Ovary (tissue), 9 donors: ENCODE data around the gene PLEKHA8. TPM values are rescaled to one million over a fixed set of nuclear protein-coding genes. Genes with fewer than 3 reads are reported as not detected.

Source experiments
- DNase-seq, 5 donors: peaks; one replicate each; pipeline ENCODE4 v3.0.0-alpha.2; 2019 to 2020
- H3K27ac ChIP-seq, 2 donors: fragments of 200-600 bp; one replicate each; pipeline versions ENCODE4 v1.5.1 to v1.8.0; 2019 to 2022
- H3K27me3 ChIP-seq: fragments of 200-600 bp; one replicate; pipeline ENCODE4 v1.8.0; 2022
- H3K36me3 ChIP-seq: fragments of 200-600 bp; sonication (generic); one replicate; pipeline ENCODE4 v1.5.1; 2019
- H3K4me1 ChIP-seq: one replicate; pipeline ENCODE4 v1.8.1; 2013; ENCODE audit warnings: mild to moderate bottlenecking, moderate library complexity; ENCODE audit not compliant: insufficient read depth
- H3K4me3 ChIP-seq: fragments of 200-600 bp; sonication (generic); one replicate; pipeline ENCODE4 v1.5.1; 2017
- H3K9me3 ChIP-seq, 2 donors: fragments of 200-600 bp in 1 of 2; sonication (generic) in 1 of 2; one replicate each; pipeline versions ENCODE4 v1.5.1 to v1.8.1; 2013 to 2019; ENCODE audit warnings: mild to moderate bottlenecking in 1 of 2, moderate library complexity in 1 of 2
- CTCF ChIP-seq, 3 donors: fragments of 450-650 bp in 2 of 3; fragments of 200-600 bp in 1 of 3; IDR thresholded peaks; one replicate each; pipeline versions ENCODE4 v1.5.1 to v1.8.0; 2016 to 2022; ENCODE audit warnings: antibody characterized with exemption in 3 of 3, mild to moderate bottlenecking in 1 of 3
- EP300 ChIP-seq: sonication (generic); formaldehyde crosslinking; IDR thresholded peaks from one replicate; pipeline ENCODE4 v1.6.1; 2017; ENCODE audit warnings: antibody characterized with exemption
- POLR2A ChIP-seq: fragments of 450-650 bp; IDR thresholded peaks from one replicate; pipeline ENCODE4 v1.6.1; 2017; ENCODE audit warnings: antibody characterized with exemption, mild to moderate bottlenecking, moderate library complexity
- WGBS, 3 donors: extraction: QIAGEN DNeasy Blood & Tissue Kit in 1 of 3; methylation state at CpG; one replicate each; pipeline versions ENCODE4 v1.1.5 to v1.1.7; 2013 to 2017; 5-methylcytosine and 5-hydroxymethylcytosine counted together
- intact Hi-C, 4 donors: fragments of 100-400 bp; cut with DNase I; formaldehyde crosslinking; loops; one replicate each; pipeline versions ENCODE4 v1.11.0 to v1.15.1; 2022 to 2023
- polyA plus RNA-seq, 2 donors: library from polyadenylated mRNA; stranded (reverse); fragments of 200-250 nt in 1 of 2; fragments of 350-450 nt in 1 of 2; fragmentation: Illumina TruSeq in 1 of 2; extraction: RNeasy Lipid Tissue Mini Kit (QIAGEN cat#74804) in 1 of 2; gene quantifications; one replicate each; pipeline ENCODE4 v1.2.3, GENCODE V29; 2013 to 2014
- total RNA-seq, 7 donors: library from RNA; depleted of rRNA in 2 of 7; stranded (reverse); fragments of >200 nt in 2 of 7; fragmentation: NEBNext Ultra II Directional in 3 of 7; extraction: Animal tissue kit (Norgen Biotek cat#: 25700) in 3 of 7; gene quantifications; one replicate each; pipeline versions ENCODE4 v1.1.0 to v1.2.4, GENCODE V29; 2016 to 2023
- donor health status: DM: no; HTN: no; CAD: no; lungs with moderate emphysema.
- donor health status: DM: no; HTN: no; CAD: no.
- donor health status: Bipolar disorder and iron deficiency.
- donor health status: DM: yes; HTN: yes; CAD: no.
- donor health status: DM: no; HTN: no; CAD: no.
- donor health status: DM: yes; HTN: yes; CAD: no.

PLEKHA8 gene
- total and polyA plus RNA-seq, 9 donors = 3.1 to 12.8 (median 10.0) TPM

GRCh38 chr7:30148426-30148825, 120.2 kb downstream of the PLEKHA8 start:
- no peak overlapping the region for H3K27ac ChIP-seq
- WGBS, 3 donors = 96 to 100% (median 97%) methylated on average over 5 of the region's 5 CpGs
- H3K4me3 ChIP-seq = no peak overlapping the region
- H3K4me1 ChIP-seq = peaks cover 2% of the 10 kb centered on the region
- H3K36me3 ChIP-seq = no peaks in the 10 kb centered on the region
- intact Hi-C loops = no loop called here
- DNase-seq = no peak
- no peaks in the 10 kb centered on the region for H3K27me3 ChIP-seq
- no peak for TF ChIP-seq CTCF (IDR thresholded peaks at IDR 0.05)
- no peaks in the 10 kb centered on the region for H3K9me3 ChIP-seq

DNA sequence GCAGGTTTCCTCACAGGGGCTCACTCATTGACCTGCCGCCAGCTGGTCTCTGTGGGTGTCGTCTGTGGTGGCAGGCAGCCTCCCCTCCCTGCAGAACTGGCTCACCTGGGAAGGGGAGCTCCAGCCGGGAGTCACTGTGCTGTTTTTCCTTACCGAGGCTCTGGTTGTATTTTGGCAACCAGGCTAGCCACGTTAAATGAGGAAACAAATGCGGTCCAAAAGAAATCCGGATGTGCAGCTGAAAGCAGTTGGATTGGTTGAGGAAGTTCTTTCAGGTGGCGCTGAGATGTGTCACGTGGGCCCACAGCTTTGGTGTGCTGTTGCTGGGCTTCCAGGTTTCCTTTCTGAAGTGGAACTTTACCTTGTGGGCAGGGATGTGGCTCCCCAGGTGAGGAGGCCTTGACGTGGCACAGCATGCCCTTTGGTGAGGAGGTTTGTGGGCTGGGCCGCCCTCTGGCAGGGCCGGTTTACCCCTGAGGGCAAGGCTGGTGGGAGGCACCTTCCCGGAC, 120.8 kb downstream of the PLEKHA8 start:
- 83 to 91% (median 84%) methylated on average over 13 of the region's 13 CpGs for WGBS, 3 donors
- intact Hi-C loops = no loop called here
- Histone ChIP-seq H3K27me3 (no peaks in the 10 kb centered on the region), H3K4me1 (peaks cover 2% of the 10 kb centered on the region), H3K4me3 (no peak overlapping the region), H3K27ac (no peak overlapping the region), H3K9me3 (no peaks in the 10 kb centered on the region), H3K36me3 (no peaks in the 10 kb centered on the region)
- no peak for TF ChIP-seq EP300
- TF ChIP-seq POLR2A = no peak
- TF ChIP-seq CTCF (IDR thresholded peaks at IDR 0.05) = no peak
- DNase-seq = no peak

DNA sequence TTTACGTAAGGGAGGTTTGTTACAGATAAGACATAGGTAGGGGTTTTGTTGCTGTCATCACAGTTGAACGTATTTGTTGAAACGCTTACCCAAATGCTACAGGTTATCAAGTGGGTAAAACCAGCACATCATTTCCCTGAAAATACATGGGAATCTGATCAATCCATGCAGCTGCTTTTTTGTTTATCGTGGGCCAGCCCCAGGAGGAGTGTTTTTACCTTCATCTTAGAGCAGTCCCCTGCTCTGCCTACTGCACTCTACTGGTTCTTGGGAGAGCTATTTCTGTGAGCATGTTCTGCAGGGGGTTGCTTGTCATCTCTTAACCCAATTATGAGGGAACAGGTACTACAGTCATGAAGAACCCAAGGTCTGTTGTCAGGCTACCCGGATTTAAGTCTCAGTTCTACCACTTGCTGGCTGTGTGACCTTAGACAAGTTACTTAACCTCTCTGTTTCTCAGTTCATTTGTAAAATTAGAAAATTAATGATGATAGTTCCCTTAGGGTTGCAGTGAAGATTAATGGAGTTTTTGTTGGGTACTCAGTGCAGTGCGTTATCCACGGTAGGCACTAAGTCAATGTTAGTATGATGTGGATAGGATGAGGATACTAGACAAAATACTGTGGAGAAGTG, 121.5 kb downstream of the PLEKHA8 start:
- 93 to 98% (median 95%) methylated on average over 7 of the region's 7 CpGs for WGBS, 3 donors
- H3K9me3 ChIP-seq = no peaks in the 10 kb centered on the region
- intact Hi-C loops = no loop called here
- H3K4me3 ChIP-seq = no peak overlapping the region
- no peak for DNase-seq
- H3K27ac ChIP-seq = no peak overlapping the region
- H3K36me3 ChIP-seq = no peaks in the 10 kb centered on the region
- peaks cover 2% of the 10 kb centered on the region for H3K4me1 ChIP-seq
- no peaks in the 10 kb centered on the region for H3K27me3 ChIP-seq
- TF ChIP-seq CTCF (IDR thresholded peaks at IDR 0.05) (no peak), POLR2A (no peak), EP300 (no peak)

GRCh38 chr7:30150711-30151110, 122.5 kb downstream of the PLEKHA8 start:
- DNase-seq = no peak
- intact Hi-C loops = no loop called here
- Histone ChIP-seq H3K27ac (no peak overlapping the region), H3K9me3 (no peaks in the 10 kb centered on the region), H3K27me3 (no peaks in the 10 kb centered on the region), H3K36me3 (no peaks in the 10 kb centered on the region), H3K4me1 (peaks cover 2% of the 10 kb centered on the region), H3K4me3 (no peak overlapping the region)
- no peak for TF ChIP-seq EP300
- WGBS, 3 donors = 82 to 95% (median 92%) methylated on average over 7 of the region's 7 CpGs

GRCh38 chr7:30154111-30154587, 125.9 kb downstream of the PLEKHA8 start:
- intact Hi-C loops = no loop called here
- H3K4me1 ChIP-seq = peaks cover 1% of the 10 kb centered on the region
- DNase-seq = no peak
- no peaks in the 10 kb centered on the region for H3K36me3 ChIP-seq
- H3K27ac ChIP-seq = no peak overlapping the region
- WGBS, 3 donors = 86 to 89% (median 87%) methylated on average over 9 of the region's 9 CpGs
- H3K4me3 ChIP-seq = no peak overlapping the region
- no peaks in the 10 kb centered on the region for H3K27me3 ChIP-seq
- no peak for TF ChIP-seq POLR2A
- no peak for TF ChIP-seq EP300
- TF ChIP-seq CTCF (IDR thresholded peaks at IDR 0.05) = no peak
- H3K9me3 ChIP-seq = no peaks in the 10 kb centered on the region
